ENCODE data around the gene DNMT3L. TPM values are rescaled to one million over a fixed set of nuclear protein-coding genes. Genes with fewer than 3 reads are reported as not detected.

DNMT3L gene
- not detected in 2 replicates for total RNA-seq
- long read RNA-seq, result 0 reads

DNA sequence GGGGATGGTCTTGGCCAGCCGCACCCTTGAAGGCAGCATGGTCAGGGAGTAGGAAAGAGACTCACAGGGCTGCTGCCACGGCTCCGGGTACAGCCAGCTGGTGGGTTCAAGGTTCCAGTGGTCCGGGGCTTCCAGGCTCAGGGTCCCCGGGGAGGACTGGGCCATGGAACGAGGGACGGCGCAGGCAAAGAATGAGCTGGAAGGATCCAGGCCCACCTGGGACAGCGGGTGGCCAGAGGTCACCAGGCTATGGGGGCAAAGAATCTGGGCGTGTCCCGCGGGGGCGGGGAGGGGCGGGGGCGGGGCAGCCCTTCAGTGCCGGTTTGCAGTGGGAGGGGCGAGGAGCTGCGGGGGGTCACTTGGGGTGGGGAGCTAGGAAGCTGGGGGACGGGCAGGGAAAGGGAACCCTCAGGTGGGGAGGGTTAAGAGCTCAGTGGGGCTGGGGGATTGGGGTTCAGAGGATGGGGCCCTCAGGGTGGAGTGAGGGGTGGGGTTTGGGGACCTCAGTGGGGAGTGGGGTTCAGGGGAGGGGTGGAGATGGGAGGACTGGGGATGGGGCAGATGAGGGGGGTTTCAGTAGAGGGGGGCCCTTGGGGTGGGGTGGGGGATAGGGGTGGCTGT, at the start of gene DNMT3L:
DNMT3L (minus strand) TSS at position 223 of the 621 bp plus-strand sequence. CDS start 638 bp downstream, outside the sequence.
- TF ChIP-seq, protein P1, sequence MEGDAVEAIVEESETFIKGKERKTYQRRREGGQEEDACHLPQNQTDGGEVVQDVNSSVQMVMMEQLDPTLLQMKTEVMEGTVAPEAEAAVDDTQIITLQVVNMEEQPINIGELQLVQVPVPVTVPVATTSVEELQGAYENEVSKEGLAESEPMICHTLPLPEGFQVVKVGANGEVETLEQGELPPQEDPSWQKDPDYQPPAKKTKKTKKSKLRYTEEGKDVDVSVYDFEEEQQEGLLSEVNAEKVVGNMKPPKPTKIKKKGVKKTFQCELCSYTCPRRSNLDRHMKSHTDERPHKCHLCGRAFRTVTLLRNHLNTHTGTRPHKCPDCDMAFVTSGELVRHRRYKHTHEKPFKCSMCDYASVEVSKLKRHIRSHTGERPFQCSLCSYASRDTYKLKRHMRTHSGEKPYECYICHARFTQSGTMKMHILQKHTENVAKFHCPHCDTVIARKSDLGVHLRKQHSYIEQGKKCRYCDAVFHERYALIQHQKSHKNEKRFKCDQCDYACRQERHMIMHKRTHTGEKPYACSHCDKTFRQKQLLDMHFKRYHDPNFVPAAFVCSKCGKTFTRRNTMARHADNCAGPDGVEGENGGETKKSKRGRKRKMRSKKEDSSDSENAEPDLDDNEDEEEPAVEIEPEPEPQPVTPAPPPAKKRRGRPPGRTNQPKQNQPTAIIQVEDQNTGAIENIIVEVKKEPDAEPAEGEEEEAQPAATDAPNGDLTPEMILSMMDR (IDR thresholded peaks at IDR 0.05; ENCODE audit: unreplicated experiment), result no peak
- no peak within 1 kb of the TSS for H3K27ac Mint-ChIP-seq
- no peaks in the 10 kb centered on the region for H3K9me3 Mint-ChIP-seq (ENCODE audit: low read depth)
- no peak for DNase-seq (ENCODE audit: low spot score, unreplicated experiment)
- H3K4me1 Mint-ChIP-seq (ENCODE audit: low read depth), result peaks cover 2% of the 10 kb centered on the region
- H3K27me3 Mint-ChIP-seq, result peaks cover 19% of the 10 kb centered on the region
- H3K36me3 Mint-ChIP-seq (ENCODE audit: insufficient read depth), result no peaks in the 10 kb centered on the region
- H3K4me3 Mint-ChIP-seq (ENCODE audit: low read depth), result no peak within 1 kb of the TSS

DNA sequence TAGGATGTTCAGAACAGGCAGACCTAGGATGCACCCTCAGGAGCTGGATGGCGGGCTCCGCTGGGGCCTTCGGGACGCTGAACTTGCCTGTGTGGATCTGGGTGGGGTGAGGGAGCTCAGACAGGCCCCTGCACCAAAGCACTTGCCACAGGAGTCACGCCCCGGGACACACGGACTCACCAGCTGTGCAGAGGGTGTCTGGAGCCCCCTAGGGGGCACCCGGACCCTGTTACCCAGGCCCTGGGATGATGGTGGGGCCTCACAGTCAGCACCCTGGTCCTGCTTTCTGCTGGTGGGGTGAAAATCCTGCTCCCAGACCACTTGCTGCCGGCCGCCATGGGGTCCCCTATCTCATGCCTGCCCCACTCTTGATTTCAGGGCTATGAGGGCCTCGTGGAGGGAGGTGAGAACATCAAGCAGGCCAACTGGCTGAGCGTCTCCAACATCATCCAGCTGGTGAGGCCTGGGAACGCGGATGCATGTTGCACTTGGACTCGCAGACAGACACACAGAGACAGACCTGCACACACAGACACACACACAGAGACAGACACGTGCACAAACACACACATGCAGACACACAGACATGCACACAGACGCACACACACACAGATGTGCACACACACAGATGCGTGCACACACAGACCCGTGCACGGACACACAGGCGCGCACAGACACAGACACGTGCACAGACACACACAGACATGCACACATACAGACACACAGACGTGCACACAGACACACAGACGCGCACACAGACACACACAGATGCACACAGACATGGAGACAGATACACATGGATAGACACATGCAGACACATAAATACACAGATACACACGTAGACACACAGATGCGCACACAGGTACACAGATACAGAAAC, 49.2 kb upstream of the DNMT3L start:
- H3K27ac Mint-ChIP-seq, result no peak overlapping the region
- DNase-seq (ENCODE audit: low spot score, unreplicated experiment), result no peak
- TF ChIP-seq, protein P1 (IDR thresholded peaks at IDR 0.05; ENCODE audit: unreplicated experiment), result no peak
- peaks cover 2% of the 10 kb centered on the region for H3K4me1 Mint-ChIP-seq (ENCODE audit: low read depth)
- H3K27me3 Mint-ChIP-seq, result no peaks in the 10 kb centered on the region
- H3K36me3 Mint-ChIP-seq (ENCODE audit: insufficient read depth), result peaks cover 11% of the 10 kb centered on the region
- H3K4me3 Mint-ChIP-seq (ENCODE audit: low read depth), result no peak overlapping the region
- H3K9me3 Mint-ChIP-seq (ENCODE audit: low read depth), result no peaks in the 10 kb centered on the region

DNA sequence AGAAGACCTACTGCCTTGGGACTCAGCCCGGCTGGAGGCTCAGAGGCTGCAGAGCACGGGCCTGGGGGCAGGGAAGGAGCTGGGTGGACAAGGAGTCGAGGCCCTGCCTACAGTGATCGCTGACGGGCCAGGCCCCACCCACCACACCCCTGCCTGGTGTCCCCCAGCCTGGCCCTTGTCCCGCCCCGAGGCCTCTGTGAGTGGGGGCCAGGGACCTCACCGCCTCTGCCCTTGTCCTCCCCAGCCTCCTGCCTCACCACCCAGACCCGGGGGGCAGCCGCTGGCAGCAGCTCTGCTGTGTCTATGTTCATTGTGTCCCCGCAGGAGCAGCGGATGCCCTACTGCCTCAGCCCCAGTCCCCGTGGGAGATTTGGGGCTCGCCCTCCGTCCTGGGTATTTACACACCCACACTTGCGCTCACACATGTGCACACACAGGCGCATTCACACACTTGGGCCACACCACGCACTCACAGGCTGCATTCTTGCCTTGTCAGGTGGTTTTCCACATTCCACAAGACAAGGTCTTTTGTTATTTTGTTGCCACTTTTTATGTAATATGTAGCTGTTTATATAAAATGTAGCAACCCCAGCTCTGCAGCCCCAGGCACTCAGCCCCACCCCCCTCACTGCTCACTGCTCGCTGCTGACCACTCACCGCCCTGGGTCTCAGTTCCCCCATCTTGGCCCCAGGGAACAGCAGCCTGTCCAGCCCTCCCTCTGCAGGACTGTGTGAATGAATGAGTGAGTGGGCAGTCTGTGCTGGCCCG, 45.4 kb upstream of the DNMT3L start:
- Mint-ChIP-seq H3K4me3 (ENCODE audit: low read depth) (no peak overlapping the region), H3K27me3 (no peaks in the 10 kb centered on the region), H3K4me1 (ENCODE audit: low read depth) (peaks cover 27% of the 10 kb centered on the region), H3K9me3 (ENCODE audit: low read depth) (no peaks in the 10 kb centered on the region), H3K36me3 (ENCODE audit: insufficient read depth) (peaks cover 11% of the 10 kb centered on the region), H3K27ac (peak overlapping the region; percentile 37)
- no peak for DNase-seq (ENCODE audit: low spot score, unreplicated experiment)
- TF ChIP-seq, protein P1 (IDR thresholded peaks at IDR 0.05; ENCODE audit: unreplicated experiment), result no peak

DNA sequence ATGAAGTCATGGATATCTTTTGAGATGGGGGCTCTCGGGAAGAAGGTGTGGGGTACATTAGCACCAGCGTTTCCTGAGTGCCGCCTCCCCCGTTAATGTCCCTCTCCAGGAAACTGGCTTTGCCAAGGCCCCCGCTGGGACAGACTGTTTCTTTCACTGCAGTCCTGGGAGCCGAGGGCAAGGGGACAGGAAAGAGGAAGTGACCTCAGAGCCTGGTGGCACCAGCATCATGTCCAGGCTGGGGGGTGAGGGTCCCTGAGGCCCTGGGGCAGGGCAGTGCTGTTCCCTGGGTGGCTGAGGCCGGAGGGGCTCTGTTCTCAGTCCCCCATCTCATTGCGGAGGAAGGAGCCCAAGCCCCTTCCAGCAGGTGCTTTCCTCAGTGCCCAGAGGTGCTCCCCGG, 44.0 kb upstream of the DNMT3L start:
- Mint-ChIP-seq H3K4me1 (ENCODE audit: low read depth) (peaks cover 30% of the 10 kb centered on the region), H3K27ac (no peak overlapping the region), H3K36me3 (ENCODE audit: insufficient read depth) (peaks cover 6% of the 10 kb centered on the region), H3K27me3 (no peaks in the 10 kb centered on the region), H3K9me3 (ENCODE audit: low read depth) (no peaks in the 10 kb centered on the region), H3K4me3 (ENCODE audit: low read depth) (no peak overlapping the region)
- TF ChIP-seq, protein P1 (IDR thresholded peaks at IDR 0.05; ENCODE audit: unreplicated experiment), result no peak
- DNase-seq (ENCODE audit: low spot score, unreplicated experiment), result no peak

DNA sequence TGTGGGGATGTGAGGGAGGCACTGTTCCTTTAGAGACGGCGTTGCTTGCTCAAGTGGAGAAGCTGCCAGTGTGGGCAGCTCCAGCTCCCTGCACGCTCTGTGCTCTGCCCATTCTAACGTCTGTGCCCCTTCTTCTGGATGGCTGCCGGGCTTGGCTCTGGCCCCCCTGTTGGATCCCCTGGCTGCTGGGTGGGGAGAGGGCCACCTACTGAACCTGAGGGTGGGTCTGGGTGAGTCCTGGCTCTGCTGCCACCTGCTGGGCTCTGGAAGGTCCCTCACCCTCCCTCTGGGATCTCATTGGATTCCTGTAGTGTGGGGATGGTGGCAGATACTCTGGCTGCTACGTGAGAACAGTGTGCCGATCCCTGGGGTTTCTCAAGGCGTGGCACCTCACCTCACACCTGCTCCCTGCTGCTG, 43.2 kb upstream of the DNMT3L start:
- peaks cover 30% of the 10 kb centered on the region for H3K4me1 Mint-ChIP-seq (ENCODE audit: low read depth)
- H3K27ac Mint-ChIP-seq, result peak overlapping the region; percentile 75

More for the DNA sequence above, 43.2 kb upstream of the DNMT3L start:
- TF ChIP-seq, protein P1 (IDR thresholded peaks at IDR 0.05; ENCODE audit: unreplicated experiment), result peak; percentile 73
- H3K36me3 Mint-ChIP-seq (ENCODE audit: insufficient read depth), result peaks cover 6% of the 10 kb centered on the region
- H3K27me3 Mint-ChIP-seq, result no peaks in the 10 kb centered on the region
- peak; percentile 50 for DNase-seq (ENCODE audit: low spot score, unreplicated experiment)
- H3K4me3 Mint-ChIP-seq (ENCODE audit: low read depth), result peak overlapping the region; percentile 47
- no peaks in the 10 kb centered on the region for H3K9me3 Mint-ChIP-seq (ENCODE audit: low read depth)
